Measurements from ENCODE around the gene MFAP1.

GRCh38 chr15:43789409-43789808 lies 35.1 kb downstream of the MFAP1 start:
- TF ChIP-seq POLR2AphosphoS5 (IDR thresholded peaks at IDR 0.05; ENCODE audit: insufficient read depth in 1 of 2, low read depth in 1 of 2): no peak
- TF ChIP-seq, protein P1, sequence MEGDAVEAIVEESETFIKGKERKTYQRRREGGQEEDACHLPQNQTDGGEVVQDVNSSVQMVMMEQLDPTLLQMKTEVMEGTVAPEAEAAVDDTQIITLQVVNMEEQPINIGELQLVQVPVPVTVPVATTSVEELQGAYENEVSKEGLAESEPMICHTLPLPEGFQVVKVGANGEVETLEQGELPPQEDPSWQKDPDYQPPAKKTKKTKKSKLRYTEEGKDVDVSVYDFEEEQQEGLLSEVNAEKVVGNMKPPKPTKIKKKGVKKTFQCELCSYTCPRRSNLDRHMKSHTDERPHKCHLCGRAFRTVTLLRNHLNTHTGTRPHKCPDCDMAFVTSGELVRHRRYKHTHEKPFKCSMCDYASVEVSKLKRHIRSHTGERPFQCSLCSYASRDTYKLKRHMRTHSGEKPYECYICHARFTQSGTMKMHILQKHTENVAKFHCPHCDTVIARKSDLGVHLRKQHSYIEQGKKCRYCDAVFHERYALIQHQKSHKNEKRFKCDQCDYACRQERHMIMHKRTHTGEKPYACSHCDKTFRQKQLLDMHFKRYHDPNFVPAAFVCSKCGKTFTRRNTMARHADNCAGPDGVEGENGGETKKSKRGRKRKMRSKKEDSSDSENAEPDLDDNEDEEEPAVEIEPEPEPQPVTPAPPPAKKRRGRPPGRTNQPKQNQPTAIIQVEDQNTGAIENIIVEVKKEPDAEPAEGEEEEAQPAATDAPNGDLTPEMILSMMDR (IDR thresholded peaks at IDR 0.05): no peak

Measured in vagina (tissue), 2 donors.